OCI-LY7 (cell line): ENCODE data around the gene PLXNA4. TPM values are rescaled to one million over a fixed set of nuclear protein-coding genes. Genes with fewer than 3 reads are reported as not detected.

Experiments used
- BruUV-seq: library from RNA; stranded (reverse); fragments of 400-500 nt; replicated peaks from 2 replicates; lab custom pipeline; 2021; lab: Mats Ljungman, UMichigan
- CTCF ChIA-PET: fragments of 300-600 bp; sonication (Branson Sonifier 250); formaldehyde crosslinking; loops from one replicate; lab custom pipeline; 2022; ENCODE audit warnings: antibody characterized with exemption; ENCODE audit not compliant: unreplicated experiment; lab: Charles Lee
- POLR2A ChIA-PET: fragments of 300-600 bp; sonication (Branson Sonifier 250); formaldehyde crosslinking; loops from one replicate; lab custom pipeline; 2022; ENCODE audit warnings: antibody characterized with exemption; lab: Charles Lee
- DNase-seq: peaks from one replicate; pipeline ENCODE4 v3.0.0-alpha.2; 2015; ENCODE audit warnings: low spot score
- H2AFZ ChIP-seq: fragments of 200-600 bp; sonication (generic), shearing (Covaris generic); 2 replicates; pipeline ENCODE4 v1.6.1; 2014; ENCODE audit warnings: mild to moderate bottlenecking, antibody characterized with exemption, low read length, moderate library complexity
- H3K27ac ChIP-seq: fragments of 200-600 bp; sonication (generic); 2 replicates; pipeline ENCODE4 v1.5.1; 2014; ENCODE audit warnings: mixed run types, low read depth, mild to moderate bottlenecking, moderate library complexity, low read length, inconsistent platforms; ENCODE audit not compliant: poor library complexity, severe bottlenecking
- H3K36me3 ChIP-seq: fragments of 200-600 bp; sonication (generic); 2 replicates; pipeline ENCODE4 v1.6.1; 2014; ENCODE audit warnings: mild to moderate bottlenecking, antibody characterized with exemption, low read length, moderate library complexity, mixed read lengths; ENCODE audit not compliant: insufficient read depth
- H3K4me1 ChIP-seq: fragments of 200-600 bp; sonication (generic); 2 replicates; pipeline ENCODE4 v1.5.1; 2014; ENCODE audit warnings: mild to moderate bottlenecking, low read length; ENCODE audit not compliant: insufficient read depth, poor library complexity, severe bottlenecking
- H3K4me2 ChIP-seq: fragments of 200-600 bp; sonication (generic); 2 replicates; pipeline ENCODE4 v1.6.1; 2014; ENCODE audit warnings: mild to moderate bottlenecking, low read length
- H3K4me3 ChIP-seq: fragments of 200-600 bp; sonication (generic); 2 replicates; pipeline ENCODE4 v1.5.1; 2014; ENCODE audit warnings: mild to moderate bottlenecking, low read depth, low read length; ENCODE audit not compliant: poor library complexity, severe bottlenecking
- H3K79me2 ChIP-seq: fragments of 200-600 bp; sonication (generic); 2 replicates; pipeline ENCODE4 v1.6.1; 2016; ENCODE audit warnings: low read depth, mild to moderate bottlenecking, low read length, moderate library complexity, mixed read lengths; ENCODE audit not compliant: insufficient read depth
- H3K9me2 ChIP-seq: fragments of 200-600 bp; sonication (generic); 2 replicates; pipeline ENCODE4 v1.6.1; 2016; ENCODE audit warnings: mild to moderate bottlenecking, low read length, mixed read lengths; ENCODE audit not compliant: insufficient read depth
- H3K9me3 ChIP-seq: fragments of 200-600 bp; sonication (generic); 2 replicates; pipeline ENCODE4 v1.6.1; 2014; ENCODE audit warnings: mild to moderate bottlenecking, mixed run types, low read length, mixed read lengths
- H4K20me1 ChIP-seq: fragments of 200-600 bp; sonication (generic); 2 replicates; pipeline ENCODE4 v1.6.1; 2014; ENCODE audit warnings: mild to moderate bottlenecking, antibody characterized with exemption, low read length, moderate library complexity, mixed read lengths; ENCODE audit not compliant: insufficient read depth
- CTCF ChIP-seq: fragments of 200-600 bp; sonication (generic); conservative IDR thresholded peaks from 2 replicates; pipeline ENCODE4 v1.5.1; 2014; ENCODE audit warnings: mild to moderate bottlenecking, antibody characterized with exemption, low read length, moderate library complexity, mixed read lengths
- EZH2phosphoT487 ChIP-seq: fragments of 200-600 bp; sonication (generic); IDR thresholded peaks from 2 replicates; pipeline ENCODE4 v1.6.1; 2018; ENCODE audit warnings: low read depth, borderline replicate concordance, mild to moderate bottlenecking, mixed run types, antibody characterized with exemption, low read length, moderate library complexity, mixed read lengths
- intact Hi-C: fragments of 100-400 bp; cut with micrococcal nuclease; formaldehyde crosslinking; loops from one replicate; pipeline ENCODE4 v1.10.0; 2022; ENCODE audit not compliant: unreplicated experiment
- total RNA-seq, 2 experiments: library from RNA; depleted of rRNA in 1 of 2; stranded (reverse); fragments of >200 nt in 1 of 2; shearing (Covaris generic) in 1 of 2; gene quantifications; 2 replicates each; pipeline ENCODE4 v1.2.3, GENCODE V29; 2014 to 2022

PLXNA4 gene
- total RNA-seq, 2 experiments from 2014 or later = not detected

- POLR2A ChIA-PET = no interaction called here
- no TSS peak for BruUV-seq
- DNase-seq = no peak
Measured at GRCh38 chr7:132243463-132243862, 332.8 kb downstream of the PLXNA4 start.

GRCh38 chr7:132243051-132243450 lies 333.2 kb downstream of the PLXNA4 start:
- TF ChIP-seq EZH2phosphoT487 (no peak), CTCF (no peak)
- Histone ChIP-seq H3K4me2 (no peak overlapping the region), H3K36me3 (no peaks in the 10 kb centered on the region), H3K4me3 (no peak overlapping the region), H3K79me2 (no peaks in the 10 kb centered on the region), H3K9me2 (no peaks in the 10 kb centered on the region), H2AFZ (no peak overlapping the region), H3K4me1 (no peaks in the 10 kb centered on the region), H3K9me3 (no peaks in the 10 kb centered on the region), H3K27ac (no peak overlapping the region), H4K20me1 (no peaks in the 10 kb centered on the region)
- ChIA-PET POLR2A (no interaction called here), CTCF (no interaction called here)
- intact Hi-C loops = no loop called here
- DNase-seq = no peak
- BruUV-seq = no TSS peak

More at GRCh38 chr7:132243463-132243862, 332.8 kb downstream of the PLXNA4 start:
- Histone ChIP-seq H3K9me3 (no peaks in the 10 kb centered on the region), H3K79me2 (no peaks in the 10 kb centered on the region), H3K9me2 (no peaks in the 10 kb centered on the region), H3K4me1 (no peaks in the 10 kb centered on the region), H3K4me3 (no peak overlapping the region), H3K4me2 (no peak overlapping the region), H3K36me3 (no peaks in the 10 kb centered on the region), H3K27ac (no peak overlapping the region), H2AFZ (no peak overlapping the region), H4K20me1 (no peaks in the 10 kb centered on the region)
- TF ChIP-seq EZH2phosphoT487 (no peak), CTCF (no peak)
- intact Hi-C loops = no loop called here
- CTCF ChIA-PET = no interaction called here

- Histone ChIP-seq H3K9me2 (no peaks in the 10 kb centered on the region), H3K27ac (no peak overlapping the region), H4K20me1 (no peaks in the 10 kb centered on the region), H2AFZ (no peak overlapping the region), H3K4me3 (no peak overlapping the region), H3K79me2 (no peaks in the 10 kb centered on the region), H3K4me2 (no peak overlapping the region), H3K9me3 (no peaks in the 10 kb centered on the region), H3K36me3 (no peaks in the 10 kb centered on the region), H3K4me1 (no peaks in the 10 kb centered on the region)
- no peak for DNase-seq
- BruUV-seq = no TSS peak
- intact Hi-C loops = no loop called here
- ChIA-PET CTCF (no interaction called here), POLR2A (no interaction called here)
- TF ChIP-seq CTCF (no peak), EZH2phosphoT487 (no peak)
Measured at GRCh38 chr7:132242192-132242812, 334.0 kb downstream of the PLXNA4 start.
